OCI-LY1 (cell line): ENCODE results near the gene NUP214.

Experiments
- EZH2 ChIP-seq: fragments of 200-600 bp; sonication (generic), shearing (Covaris generic); IDR thresholded peaks from 2 replicates; pipeline ENCODE4 v1.8.0; 2017; ENCODE audit warnings: borderline replicate concordance, mixed run types, mild to moderate bottlenecking, antibody characterized with exemption, low read length, moderate library complexity, mixed read lengths
- TF ChIP-seq, protein P1 (sequence below): fragments of 200-600 bp; sonication (generic), shearing (Covaris generic); IDR thresholded peaks from 2 replicates; pipeline ENCODE4 v1.5.1; 2017; ENCODE audit warnings: mild to moderate bottlenecking, antibody characterized with exemption, low read length, moderate library complexity, mixed read lengths

DNA sequence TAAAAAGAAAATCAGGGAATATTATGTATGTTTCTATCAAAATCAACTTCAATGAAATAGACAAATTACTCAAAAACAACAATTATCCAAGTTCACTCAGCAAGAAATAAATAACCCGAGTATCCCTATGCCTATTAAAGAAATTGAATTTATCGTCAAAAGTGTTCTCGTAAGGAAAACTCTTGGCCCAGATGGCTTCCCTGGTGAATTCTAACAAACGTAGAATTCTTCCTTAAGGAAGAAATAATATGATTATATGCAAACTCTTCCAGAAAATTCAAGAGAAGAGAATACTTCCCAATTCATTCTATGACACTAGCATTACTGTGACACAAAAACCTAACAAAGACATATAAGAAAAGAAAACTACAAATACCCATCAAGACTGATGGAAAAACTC lies 121.2 kb downstream of the NUP214 start:
- TF ChIP-seq, protein P1, sequence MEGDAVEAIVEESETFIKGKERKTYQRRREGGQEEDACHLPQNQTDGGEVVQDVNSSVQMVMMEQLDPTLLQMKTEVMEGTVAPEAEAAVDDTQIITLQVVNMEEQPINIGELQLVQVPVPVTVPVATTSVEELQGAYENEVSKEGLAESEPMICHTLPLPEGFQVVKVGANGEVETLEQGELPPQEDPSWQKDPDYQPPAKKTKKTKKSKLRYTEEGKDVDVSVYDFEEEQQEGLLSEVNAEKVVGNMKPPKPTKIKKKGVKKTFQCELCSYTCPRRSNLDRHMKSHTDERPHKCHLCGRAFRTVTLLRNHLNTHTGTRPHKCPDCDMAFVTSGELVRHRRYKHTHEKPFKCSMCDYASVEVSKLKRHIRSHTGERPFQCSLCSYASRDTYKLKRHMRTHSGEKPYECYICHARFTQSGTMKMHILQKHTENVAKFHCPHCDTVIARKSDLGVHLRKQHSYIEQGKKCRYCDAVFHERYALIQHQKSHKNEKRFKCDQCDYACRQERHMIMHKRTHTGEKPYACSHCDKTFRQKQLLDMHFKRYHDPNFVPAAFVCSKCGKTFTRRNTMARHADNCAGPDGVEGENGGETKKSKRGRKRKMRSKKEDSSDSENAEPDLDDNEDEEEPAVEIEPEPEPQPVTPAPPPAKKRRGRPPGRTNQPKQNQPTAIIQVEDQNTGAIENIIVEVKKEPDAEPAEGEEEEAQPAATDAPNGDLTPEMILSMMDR, result no peak
- no peak for TF ChIP-seq EZH2
